HEK293 (cell line): Measurements from ENCODE around the gene NCAN.
A peak's percentile ranks its signal among the peaks of the same experiment; 100 is the strongest.

Source experiments
- CTCF ChIA-PET: fragments of 350-600 bp; formaldehyde crosslinking; extraction: SDS; loops from one replicate; lab custom pipeline; 2021; ENCODE audit warnings: antibody characterized with exemption; lab: Yijun Ruan, JAX
- POLR2A ChIA-PET: fragments of 300-600 bp; formaldehyde crosslinking; extraction: SDS; loops from one replicate; lab custom pipeline; 2020; ENCODE audit warnings: antibody characterized with exemption, inconsistent platforms; lab: Yijun Ruan, JAX
- H3K27ac ChIP-seq: fragments of 200-500 bp; sonication (Bioruptor generic); 2 replicates; pipeline ENCODE4 v1.5.1; 2014; ENCODE audit warnings: low read depth, low read length, control low read depth, inconsistent platforms; ENCODE audit errors: extremely low read depth
- H3K36me3 ChIP-seq, 2 experiments: fragments of 200-500 bp in 1 of 2; sonication (Bioruptor generic) in 1 of 2; 1 replicate in 1 of 2; 2 replicates in 1 of 2; pipeline ENCODE4 v1.5.1; 2014 to 2017; ENCODE audit warnings: inconsistent platforms in 2 of 2, low read length in 2 of 2; ENCODE audit not compliant: control insufficient read depth in 2 of 2, insufficient read depth in 1 of 2
- H3K4me1 ChIP-seq: fragments of 200-500 bp; sonication (Bioruptor generic); 2 replicates; pipeline ENCODE4 v1.5.1; 2014; ENCODE audit warnings: mild to moderate bottlenecking, low read length, inconsistent platforms; ENCODE audit not compliant: control insufficient read depth, insufficient read depth
- H3K4me3 ChIP-seq: 2 replicates; pipeline ENCODE4 v1.5.1; 2011; ENCODE audit warnings: low read depth, mild to moderate bottlenecking, control low read depth, low read length, moderate library complexity
- H3K9me3 ChIP-seq: fragments of 200-500 bp; sonication (Bioruptor generic); 2 replicates; pipeline ENCODE4 v1.5.1; 2014; ENCODE audit warnings: low read depth, low read length, inconsistent platforms; ENCODE audit not compliant: control insufficient read depth, insufficient read depth
- CTCF ChIP-seq: fragments of 450-650 bp; formaldehyde crosslinking; IDR thresholded peaks from 2 replicates; pipeline ENCODE4 v1.5.1; 2016; ENCODE audit warnings: missing biosample characterization, missing genetic modification characterization
- KLF1 ChIP-seq: fragments of 450-650 bp; formaldehyde crosslinking; IDR thresholded peaks from 2 replicates; pipeline ENCODE4 v1.5.1; 2016; ENCODE audit warnings: missing biosample characterization, missing genetic modification characterization
- MZF1 ChIP-seq: fragments of 450-650 bp; formaldehyde crosslinking; IDR thresholded peaks from 2 replicates; pipeline ENCODE4 v1.5.1; 2017; ENCODE audit warnings: missing biosample characterization, missing genetic modification characterization, borderline replicate concordance
- SP7 ChIP-seq: fragments of 450-650 bp; formaldehyde crosslinking; IDR thresholded peaks from 2 replicates; pipeline ENCODE4 v1.5.1; 2016; ENCODE audit warnings: missing biosample characterization, missing genetic modification characterization
- ZBTB7A ChIP-seq: fragments of 450-650 bp; formaldehyde crosslinking; IDR thresholded peaks from 2 replicates; pipeline ENCODE4 v1.5.1; 2016; ENCODE audit warnings: low read depth, missing biosample characterization, missing genetic modification characterization
- ZFHX2 ChIP-seq: fragments of 450-650 bp; formaldehyde crosslinking; conservative IDR thresholded peaks from 2 replicates; pipeline ENCODE4 v1.5.1; 2016; ENCODE audit warnings: missing biosample characterization, missing genetic modification characterization
- ZNF114 ChIP-seq: fragments of 450-650 bp; formaldehyde crosslinking; IDR thresholded peaks from 2 replicates; pipeline ENCODE4 v1.5.0; 2017; ENCODE audit warnings: missing biosample characterization, missing genetic modification characterization
- ZNF121 ChIP-seq: fragments of 450-650 bp; formaldehyde crosslinking; IDR thresholded peaks from 2 replicates; pipeline ENCODE4 v1.5.1; 2016; ENCODE audit warnings: missing biosample characterization, missing genetic modification characterization
- ZNF24 ChIP-seq: fragments of 450-650 bp; formaldehyde crosslinking; IDR thresholded peaks from 2 replicates; pipeline ENCODE4 v1.5.1; 2016; ENCODE audit warnings: missing biosample characterization, missing genetic modification characterization
- ZNF341 ChIP-seq: fragments of 450-650 bp; formaldehyde crosslinking; IDR thresholded peaks from 2 replicates; pipeline ENCODE4; 2016; ENCODE audit warnings: low read depth, missing biosample characterization, missing genetic modification characterization
- ZNF433 ChIP-seq: fragments of 450-650 bp; formaldehyde crosslinking; IDR thresholded peaks from 2 replicates; pipeline ENCODE4 v1.5.1; 2016; ENCODE audit warnings: missing biosample characterization, missing genetic modification characterization, low read depth
- ZNF513 ChIP-seq: fragments of 450-650 bp; IDR thresholded peaks from 2 replicates; pipeline ENCODE4 v1.5.1; 2018; ENCODE audit warnings: missing biosample characterization, missing genetic modification characterization
- ZNF623 ChIP-seq: fragments of 450-650 bp; formaldehyde crosslinking; IDR thresholded peaks from 2 replicates; pipeline ENCODE4 v1.5.1; 2016; ENCODE audit warnings: missing biosample characterization, missing genetic modification characterization
- ZNF654 ChIP-seq: fragments of 450-650 bp; formaldehyde crosslinking; IDR thresholded peaks from 2 replicates; pipeline ENCODE4 v1.5.1; 2016; ENCODE audit warnings: low read depth, missing biosample characterization, missing genetic modification characterization
- ZNF747 ChIP-seq: fragments of 450-650 bp; formaldehyde crosslinking; IDR thresholded peaks from 2 replicates; pipeline ENCODE4 v1.5.1; 2016; ENCODE audit warnings: missing biosample characterization, missing genetic modification characterization
- ZSCAN5A ChIP-seq: fragments of 450-650 bp; formaldehyde crosslinking; IDR thresholded peaks from 2 replicates; pipeline ENCODE4 v1.5.1; 2016; ENCODE audit warnings: missing biosample characterization, missing genetic modification characterization

NCAN gene

GRCh38 chr19:19181488-19181998 is 30.2 kb upstream of the NCAN start (continued):
- no peak for TF ChIP-seq ZNF24
- no peak for TF ChIP-seq ZFHX2 (tag by site-specific recombination)
- no peak for TF ChIP-seq ZNF121

DNA sequence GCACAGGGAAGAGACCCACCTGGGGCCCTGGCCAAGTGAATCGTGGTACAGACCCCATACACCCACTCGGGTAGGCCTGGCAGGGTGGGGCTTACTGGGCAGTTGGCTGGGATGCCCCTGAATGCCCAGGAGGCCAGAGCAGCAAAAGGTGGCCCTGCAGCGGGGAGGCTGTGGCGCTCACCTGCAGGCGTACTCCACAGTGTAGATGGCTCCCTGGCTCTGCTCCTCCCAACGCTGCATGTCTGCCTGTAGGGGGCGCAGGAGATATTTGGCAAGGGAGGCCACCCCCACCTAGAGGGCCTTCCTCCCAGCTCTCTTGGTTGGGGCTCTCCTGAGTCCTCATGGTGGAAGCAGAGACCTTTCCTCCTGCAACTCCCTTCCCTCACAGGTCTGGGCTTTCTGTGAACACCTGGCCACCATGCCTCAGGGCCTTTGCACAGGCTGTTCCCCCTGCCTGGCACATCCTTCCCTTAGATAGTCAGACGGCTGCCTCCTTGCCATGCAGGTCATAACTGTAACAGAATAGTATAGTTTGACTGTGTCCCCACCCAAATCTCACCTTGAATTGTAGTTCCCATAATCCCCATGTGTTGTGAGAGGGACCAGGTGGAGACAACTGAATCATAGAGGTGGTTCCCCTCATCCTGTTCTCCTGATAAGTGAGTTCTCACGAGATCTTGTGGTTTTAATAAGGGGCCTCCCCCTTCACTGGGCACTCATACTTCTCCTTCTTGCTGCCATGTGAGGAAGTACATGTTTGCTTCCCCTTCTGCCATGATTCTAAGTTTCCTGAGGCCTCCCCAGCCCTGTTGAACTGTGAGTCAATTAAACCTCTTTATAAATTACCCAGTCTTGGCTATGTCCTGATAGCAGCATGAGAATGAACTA is 25.7 kb upstream of the NCAN start:
- H3K4me3 ChIP-seq = no peak overlapping the region
- ChIA-PET CTCF (interaction anchor here (0.5 to 2.7 kb wide), 7 partner anchors 12 to 768 kb away, joined by 3 to 9 read pairs (median 4); no protein-coding TSS in a partner anchor), POLR2A (interaction anchor here (0.6 to 1.0 kb wide), 2 partner anchors 16 to 113 kb away, joined by 3 to 4 read pairs; partner anchors contain the start of gene MEF2B)
- H3K36me3 ChIP-seq = peaks cover 4 to 30% of the 10 kb centered on the region in 2 experiments; a peak in 2 of 3 replicates
- H3K4me1 ChIP-seq = no peaks in the 10 kb centered on the region
- TF ChIP-seq ZNF513 (tag by site-specific recombination) (no peak), ZNF433 (tag by site-specific recombination) (no peak), ZSCAN5A (tag by site-specific recombination) (peak; percentile 60; the same call in 1 of the 2 replicates), ZNF623 (peak; percentile 97), ZNF654 (tag by site-specific recombination) (peak; percentile 44), CTCF (tag by site-specific recombination) (peak; percentile 44), MZF1 (tag by site-specific recombination) (peak; percentile 15; the same call in 1 of the 2 replicates), ZNF341 (tag by site-specific recombination) (no peak), ZBTB7A (tag by site-specific recombination) (no peak)
- TF ChIP-seq, all 188 proteins: peak for 5
- Histone ChIP-seq H3K27ac (no peak overlapping the region), H3K9me3 (no peaks in the 10 kb centered on the region)

DNA sequence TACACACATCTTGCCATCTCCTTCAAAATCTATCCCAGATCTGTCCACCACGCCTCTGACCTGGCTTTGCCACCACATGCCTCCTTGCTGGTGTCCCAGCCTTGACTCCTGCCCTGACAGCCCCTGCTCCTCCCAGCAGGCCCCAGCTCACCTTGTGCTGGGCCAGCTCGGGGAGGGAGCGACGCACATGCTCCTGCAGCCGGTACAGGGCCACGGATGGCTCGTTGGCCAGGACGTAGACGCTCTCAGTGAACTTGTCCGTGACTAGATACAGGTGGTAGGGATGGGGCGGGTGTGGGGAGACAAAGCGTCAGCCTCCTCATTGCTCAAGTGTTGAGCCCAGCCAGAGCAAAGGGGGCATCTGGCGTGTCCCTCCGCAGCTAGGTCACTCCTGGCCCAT is 25.0 kb upstream of the NCAN start:
- H3K27ac ChIP-seq = no peak overlapping the region
- POLR2A ChIA-PET = no interaction called here
- no peak for TF ChIP-seq SP7 (tag by site-specific recombination)
- no peak for TF ChIP-seq ZNF114
- no peak for TF ChIP-seq ZNF747 (tag by site-specific recombination)
- no peak for TF ChIP-seq KLF1
- no peak for TF ChIP-seq ZSCAN5A (tag by site-specific recombination)
- TF ChIP-seq, all 188 proteins: peak for 0
- no peaks in the 10 kb centered on the region for H3K9me3 ChIP-seq
- H3K4me3 ChIP-seq = no peak overlapping the region
- H3K36me3 ChIP-seq = peaks cover 4 to 25% of the 10 kb centered on the region in 2 experiments; a peak in 2 of 3 replicates
- CTCF ChIA-PET = interaction anchor here (1.0 to 2.7 kb wide), 3 partner anchors 13 to 156 kb away, joined by 7 to 9 read pairs (median 8); no protein-coding TSS in a partner anchor
- no peaks in the 10 kb centered on the region for H3K4me1 ChIP-seq
